Endothelial cell of umbilical vein (primary cell): ENCODE results near the gene NSFL1C.

Experiments used
- EZH2 ChIP-seq: IDR thresholded peaks from 2 replicates; pipeline ENCODE4 v1.6.1; 2012; ENCODE audit warnings: borderline replicate concordance, low read depth, mild to moderate bottlenecking, moderate library complexity, low read length, inconsistent platforms; ENCODE audit not compliant: severe bottlenecking
- FOS ChIP-seq: IDR thresholded peaks from 2 replicates; pipeline ENCODE4 v1.6.1; 2011; ENCODE audit warnings: mild to moderate bottlenecking, low read length, moderate library complexity, borderline replicate concordance; ENCODE audit not compliant: insufficient read depth
- GATA2 ChIP-seq: IDR thresholded peaks from 2 replicates; pipeline ENCODE4 v1.7.0; 2011; ENCODE audit warnings: low read depth, mild to moderate bottlenecking, moderate library complexity, mixed read lengths, low read length; ENCODE audit not compliant: insufficient read length, insufficient read depth
- JUN ChIP-seq: IDR thresholded peaks from 2 replicates; pipeline ENCODE4 v1.6.1; 2011; ENCODE audit warnings: borderline replicate concordance, low read depth; ENCODE audit not compliant: insufficient read length, insufficient read depth
- MAX ChIP-seq: IDR thresholded peaks from 2 replicates; pipeline ENCODE4 v1.6.1; 2011; ENCODE audit not compliant: insufficient read depth, insufficient read length
- MYC ChIP-seq: IDR thresholded peaks from one replicate; pipeline ENCODE4 v1.6.1; 2011; ENCODE audit warnings: mild to moderate bottlenecking, low read depth, low read length
- POLR2A ChIP-seq: IDR thresholded peaks from 2 replicates; pipeline ENCODE4 v1.6.1; 2012; ENCODE audit warnings: low read depth, mild to moderate bottlenecking, control low read depth, low read length
- POLR2AphosphoS5 ChIP-seq: IDR thresholded peaks from 2 replicates; pipeline ENCODE4 v1.6.1; 2012; ENCODE audit warnings: low read depth, mild to moderate bottlenecking, control low read depth, low read length, moderate library complexity; ENCODE audit not compliant: insufficient read depth
- TF ChIP-seq, protein P1 (sequence below), 2 donors: IDR thresholded peaks; 1 replicate in 1 of 2; 2 replicates in 1 of 2; pipeline ENCODE4 v1.5.1; 2011; ENCODE audit warnings: low read length in 2 of 2, mild to moderate bottlenecking in 2 of 2, moderate library complexity in 2 of 2, control low read depth in 1 of 2, inconsistent platforms in 1 of 2, low read depth in 1 of 2; ENCODE audit not compliant: insufficient read depth in 1 of 2; ENCODE audit errors: extremely low read depth in 1 of 2

GRCh38 chr20:1489764-1490436, 23.3 kb upstream of the NSFL1C start:
- TF ChIP-seq, protein P1, sequence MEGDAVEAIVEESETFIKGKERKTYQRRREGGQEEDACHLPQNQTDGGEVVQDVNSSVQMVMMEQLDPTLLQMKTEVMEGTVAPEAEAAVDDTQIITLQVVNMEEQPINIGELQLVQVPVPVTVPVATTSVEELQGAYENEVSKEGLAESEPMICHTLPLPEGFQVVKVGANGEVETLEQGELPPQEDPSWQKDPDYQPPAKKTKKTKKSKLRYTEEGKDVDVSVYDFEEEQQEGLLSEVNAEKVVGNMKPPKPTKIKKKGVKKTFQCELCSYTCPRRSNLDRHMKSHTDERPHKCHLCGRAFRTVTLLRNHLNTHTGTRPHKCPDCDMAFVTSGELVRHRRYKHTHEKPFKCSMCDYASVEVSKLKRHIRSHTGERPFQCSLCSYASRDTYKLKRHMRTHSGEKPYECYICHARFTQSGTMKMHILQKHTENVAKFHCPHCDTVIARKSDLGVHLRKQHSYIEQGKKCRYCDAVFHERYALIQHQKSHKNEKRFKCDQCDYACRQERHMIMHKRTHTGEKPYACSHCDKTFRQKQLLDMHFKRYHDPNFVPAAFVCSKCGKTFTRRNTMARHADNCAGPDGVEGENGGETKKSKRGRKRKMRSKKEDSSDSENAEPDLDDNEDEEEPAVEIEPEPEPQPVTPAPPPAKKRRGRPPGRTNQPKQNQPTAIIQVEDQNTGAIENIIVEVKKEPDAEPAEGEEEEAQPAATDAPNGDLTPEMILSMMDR (IDR thresholded peaks at IDR 0.05; ENCODE audit: extremely low read depth in 1 of 2, insufficient read depth in 1 of 2, low read depth in 1 of 2, low read length in 2 of 2): no peak
- TF ChIP-seq EZH2 (no peak), GATA2 (no peak), POLR2A (no peak), POLR2AphosphoS5 (no peak), MAX (no peak), JUN (no peak), FOS (no peak), MYC (no peak)
